Suppressor macrophage (primary cell): ENCODE results near the gene PML.
A peak's percentile ranks its signal among the peaks of the same experiment; 100 is the strongest.
"Not testable (repeated sequence)": the region's sequence is repeated elsewhere in the genome, so short reads cannot be mapped to it uniquely, and the experiment has no call there.

ENCODE experiments used
- DNase-seq, 4 experiments: peaks; one replicate each; pipeline ENCODE4 v3.0.0-alpha.2; 2020 to 2022

PML gene

DNA sequence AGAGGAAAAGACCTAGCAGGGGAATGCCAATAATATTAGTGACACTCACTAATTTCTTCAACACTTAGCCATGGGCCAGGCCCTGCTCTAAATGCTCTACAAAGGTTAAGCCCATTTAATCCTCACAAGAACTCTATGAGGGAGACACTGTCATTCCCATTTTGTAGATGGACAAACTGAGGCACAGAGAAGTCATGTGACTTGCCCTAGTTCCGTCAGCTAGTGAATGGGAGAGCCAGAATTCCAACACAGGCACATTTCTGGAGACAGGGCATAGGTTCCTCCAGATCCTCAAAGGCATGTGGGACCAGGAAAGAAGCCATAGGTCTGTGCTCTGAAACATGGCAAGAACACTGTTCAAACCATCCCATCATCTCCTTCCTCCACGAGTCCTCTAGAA lies 36.7 kb upstream of the PML start:
- no peak for DNase-seq

DNA sequence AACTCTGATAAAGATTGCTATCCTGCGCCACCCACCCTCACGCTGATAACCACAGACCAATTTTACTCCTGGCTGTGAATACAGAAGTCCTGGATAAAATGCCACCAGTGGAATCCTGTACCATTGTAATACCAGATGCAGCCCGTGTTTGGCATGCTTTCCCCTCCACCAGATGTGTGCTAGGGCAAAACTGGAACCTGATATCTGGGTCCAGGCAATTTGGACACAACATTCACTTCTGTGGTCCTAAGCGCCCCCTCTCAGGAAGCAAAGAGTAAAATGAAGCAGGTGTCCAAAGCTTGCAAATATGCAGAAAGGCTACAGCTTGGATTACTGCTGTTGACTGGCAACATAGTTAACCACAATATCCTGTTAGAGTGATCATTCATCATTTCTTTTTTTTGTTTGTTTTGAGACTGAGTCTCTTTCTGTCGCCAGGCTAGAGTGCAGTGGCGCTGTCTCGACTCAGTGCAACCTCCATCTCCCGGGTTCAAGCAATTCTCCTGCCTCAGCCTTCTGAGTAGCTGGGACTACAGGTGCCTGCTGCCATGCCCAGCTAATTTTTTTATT lies 35.4 kb upstream of the PML start:
- DNase-seq: no peak

DNA sequence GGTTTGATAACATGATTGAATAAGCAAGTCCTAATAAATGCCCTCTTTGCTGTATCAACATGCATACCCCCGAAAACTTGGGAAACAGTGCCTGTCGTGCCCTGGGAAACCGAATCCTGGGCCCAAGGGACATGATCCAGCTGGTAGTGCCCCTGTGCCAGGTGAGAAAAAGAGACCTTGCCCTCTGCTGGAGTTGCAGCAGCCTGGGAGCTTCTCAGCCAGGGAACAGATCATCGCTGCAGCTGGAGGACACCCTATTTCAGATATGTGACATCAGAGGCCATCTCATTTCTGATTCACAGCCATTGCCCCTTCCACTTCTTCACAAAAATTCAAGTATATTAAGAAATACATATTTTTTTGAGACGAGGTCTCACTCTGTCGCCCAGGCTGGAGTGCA lies 34.7 kb upstream of the PML start:
- DNase-seq: no peak

DNA sequence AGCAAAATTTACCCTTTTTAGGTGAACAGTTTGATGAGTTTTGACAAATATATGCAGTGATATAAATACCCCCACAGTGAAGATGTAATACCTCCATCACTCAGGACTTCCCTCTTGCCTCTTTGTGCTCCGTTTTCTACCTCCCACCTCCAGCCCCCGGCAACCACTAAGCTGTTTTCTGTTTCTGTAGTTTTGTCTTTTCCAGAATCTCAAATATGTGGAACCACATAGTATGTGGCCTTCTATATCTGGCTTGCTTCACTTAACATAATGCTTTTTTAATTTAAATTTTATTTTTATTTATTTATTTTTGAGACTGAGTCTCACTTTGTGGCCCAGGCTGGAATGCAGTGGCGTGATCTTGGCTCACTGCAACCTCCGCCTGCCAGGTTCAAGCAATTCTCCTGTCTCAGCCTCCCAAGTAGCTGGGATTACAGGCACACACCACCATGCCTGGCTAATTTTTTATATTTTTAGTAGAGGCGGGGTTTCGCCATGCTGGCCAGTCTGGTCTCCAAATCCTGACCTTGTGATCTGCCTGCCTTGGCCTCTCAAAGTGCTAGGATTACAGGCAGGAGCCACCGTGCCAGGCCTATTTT lies 33.9 kb upstream of the PML start:
- not testable (repeated sequence) for DNase-seq

DNA sequence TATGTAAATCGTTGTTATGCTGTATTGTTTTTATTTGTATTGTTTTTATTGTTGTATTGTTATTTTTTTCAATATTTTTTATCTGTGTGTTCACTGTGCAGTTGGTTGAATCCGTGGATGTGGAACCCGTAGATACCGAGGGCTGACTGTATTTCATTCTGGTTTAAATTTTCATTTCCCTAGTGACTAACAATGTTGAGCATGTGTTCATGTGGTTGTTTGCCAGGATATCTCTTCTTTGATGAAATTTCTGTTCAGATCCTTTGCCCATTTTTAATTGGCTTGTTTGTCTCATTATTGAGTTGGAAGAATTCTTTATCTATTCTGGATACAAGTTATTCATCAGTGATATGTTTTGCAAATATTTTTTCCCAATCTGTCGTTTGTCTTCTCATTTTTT lies 32.1 kb upstream of the PML start:
- no peak for DNase-seq

DNA sequence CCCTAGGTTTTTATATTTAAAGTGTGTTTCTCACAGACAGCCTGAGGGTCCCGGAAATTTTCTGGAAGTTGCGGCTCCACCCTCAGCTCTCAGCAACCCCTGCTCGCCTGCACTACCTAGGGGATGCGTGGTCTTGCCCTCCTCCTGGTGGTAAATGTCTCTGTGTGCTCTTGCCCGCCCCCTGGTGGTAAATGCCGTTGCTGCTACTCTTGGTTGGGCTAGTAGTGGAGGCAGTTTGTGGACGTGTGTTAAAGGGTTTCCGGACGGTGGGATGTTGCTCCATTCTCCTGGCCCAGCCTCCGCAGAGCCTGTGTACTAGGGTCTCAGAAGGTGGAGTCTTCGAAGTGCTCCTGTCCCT lies 29.8 kb upstream of the PML start:
- DNase-seq: peak; percentile 79 to 92 (median 88)

DNA sequence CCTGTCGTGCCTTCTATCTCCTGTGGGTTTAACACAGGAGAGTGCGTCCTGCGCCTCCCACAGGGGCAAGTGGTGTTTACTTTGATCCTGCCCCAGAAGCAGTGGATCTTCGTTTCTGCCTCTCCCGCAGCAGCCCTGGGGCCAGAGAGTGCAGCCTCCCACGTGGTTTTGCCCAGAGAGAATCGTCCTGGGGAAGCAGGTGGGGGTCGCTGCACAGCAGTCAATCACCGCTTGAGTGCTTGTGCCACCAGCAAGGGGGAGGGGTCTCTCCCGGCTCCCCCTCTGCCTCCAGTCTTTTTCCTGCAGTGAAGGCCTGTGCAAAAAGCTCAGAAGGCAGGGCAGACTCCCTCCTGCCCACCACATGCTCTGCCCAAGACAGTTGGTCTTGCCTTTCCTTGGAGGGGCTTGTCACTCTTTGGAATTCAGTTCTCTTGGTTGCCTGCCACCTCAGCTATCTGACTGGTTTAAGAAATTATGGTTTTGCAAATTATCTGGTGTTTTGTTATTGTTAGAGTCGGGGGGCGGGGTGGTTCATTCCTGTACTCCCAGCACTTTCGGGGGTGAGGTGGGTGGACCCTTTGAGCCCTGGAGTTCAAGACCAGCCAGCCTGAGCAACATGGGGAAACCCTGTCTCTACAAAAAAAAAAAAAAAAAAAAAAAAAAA lies 29.3 kb upstream of the PML start:
- no peak for DNase-seq

DNA sequence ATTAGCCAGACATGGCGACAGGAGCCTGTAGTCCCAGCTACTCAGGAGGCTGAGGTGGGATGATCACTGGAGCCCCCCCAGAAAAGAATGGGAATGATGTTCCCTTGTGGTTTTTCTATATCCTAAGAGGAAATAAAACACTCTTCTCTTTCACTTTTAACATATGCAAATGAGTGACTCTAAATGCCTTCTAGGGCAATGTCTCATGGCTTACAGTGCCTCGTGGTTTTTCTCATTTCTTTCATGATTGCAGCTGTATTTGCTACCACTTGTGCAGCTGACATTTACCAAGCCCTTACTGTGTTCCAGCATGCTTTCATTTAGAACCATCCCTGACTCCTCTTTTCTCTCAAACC lies 28.8 kb upstream of the PML start:
- DNase-seq: peak in 3 of 4 experiments; percentile 33 to 55 (median 50)

DNA sequence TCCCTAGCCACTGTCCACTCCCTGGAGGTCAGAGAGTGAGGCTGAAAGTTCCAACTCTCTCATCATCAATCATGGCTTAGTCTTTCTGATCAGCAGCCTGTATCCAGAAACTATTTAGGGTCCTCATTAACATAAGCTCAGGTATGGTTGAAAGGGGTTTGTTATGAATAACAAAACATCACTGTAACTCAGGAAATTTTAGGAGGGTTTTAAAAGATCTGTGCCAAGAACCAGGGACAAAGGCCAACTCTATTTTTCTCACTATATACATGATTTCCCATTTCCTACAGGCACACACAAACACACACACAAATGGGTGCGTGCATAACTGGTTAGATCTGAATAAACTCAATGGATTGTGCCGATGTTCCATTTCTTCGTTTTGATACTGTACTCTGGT lies 26.1 kb upstream of the PML start:
- DNase-seq: no peak

DNA sequence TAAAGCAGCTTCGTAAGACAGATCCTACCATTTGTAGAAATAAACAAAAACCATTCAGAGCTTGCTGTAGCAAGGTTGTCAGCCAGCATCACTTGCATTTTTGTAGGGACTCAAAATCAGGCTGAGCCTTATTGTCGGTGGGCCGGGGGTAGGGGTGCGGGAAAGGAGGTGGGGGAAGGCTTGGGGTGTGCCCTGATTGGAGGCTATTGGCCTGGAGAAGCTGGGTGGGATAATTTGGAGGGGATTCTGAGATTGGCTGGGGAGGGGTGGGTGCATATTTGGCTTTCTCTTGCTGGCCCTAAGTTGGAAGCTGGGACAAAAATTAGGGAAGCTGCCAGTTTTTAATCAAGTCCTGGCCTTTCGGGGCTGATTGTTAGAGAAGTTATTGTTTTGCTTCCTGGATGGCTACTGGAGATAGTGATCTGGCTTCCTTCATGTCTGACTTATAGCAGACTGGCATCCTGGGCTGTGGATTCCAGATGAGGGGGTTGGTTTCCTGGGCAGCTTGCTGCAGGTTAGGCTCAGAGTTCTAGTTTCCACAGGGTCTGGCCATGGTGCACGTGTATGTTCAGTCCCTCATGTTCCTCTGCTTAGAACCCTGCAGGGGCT lies 25.3 kb upstream of the PML start:
- no peak for DNase-seq

DNA sequence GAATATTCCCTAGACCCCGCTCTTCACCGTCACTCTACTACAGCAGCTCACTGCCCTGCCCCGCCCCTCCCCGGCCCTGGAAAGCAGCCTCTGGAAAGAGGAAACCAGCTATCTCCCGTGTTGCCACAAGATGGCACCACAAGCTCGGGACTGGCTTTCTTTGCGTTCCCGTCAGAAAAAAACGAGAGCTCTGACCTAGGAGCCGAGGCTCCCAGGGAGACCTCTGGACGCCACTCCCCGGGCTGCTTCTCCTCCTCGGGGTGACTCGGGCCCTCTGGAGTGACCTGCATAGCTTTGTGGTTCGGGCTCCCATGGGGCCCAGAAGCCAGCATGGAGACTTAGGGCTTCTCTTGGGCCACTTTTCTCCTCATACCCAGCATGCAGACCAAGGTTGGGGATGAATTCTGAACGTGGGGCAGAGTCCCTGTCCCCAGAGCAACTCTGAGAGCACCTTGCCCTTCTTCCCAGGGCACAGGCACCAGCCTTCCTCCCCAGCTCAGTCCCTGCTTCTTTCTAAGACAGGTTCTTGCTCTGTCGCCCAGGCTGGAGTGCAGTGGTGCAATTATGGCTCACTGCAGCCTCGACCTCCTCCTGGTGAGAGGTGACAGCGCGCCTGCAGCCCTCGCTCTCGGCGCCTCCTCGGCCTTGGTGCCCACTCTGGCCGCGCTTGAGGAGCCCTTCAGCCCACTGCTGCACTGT lies 21.4 kb upstream of the PML start:
- DNase-seq: peak; percentile 86 to 93 (median 88)

DNA sequence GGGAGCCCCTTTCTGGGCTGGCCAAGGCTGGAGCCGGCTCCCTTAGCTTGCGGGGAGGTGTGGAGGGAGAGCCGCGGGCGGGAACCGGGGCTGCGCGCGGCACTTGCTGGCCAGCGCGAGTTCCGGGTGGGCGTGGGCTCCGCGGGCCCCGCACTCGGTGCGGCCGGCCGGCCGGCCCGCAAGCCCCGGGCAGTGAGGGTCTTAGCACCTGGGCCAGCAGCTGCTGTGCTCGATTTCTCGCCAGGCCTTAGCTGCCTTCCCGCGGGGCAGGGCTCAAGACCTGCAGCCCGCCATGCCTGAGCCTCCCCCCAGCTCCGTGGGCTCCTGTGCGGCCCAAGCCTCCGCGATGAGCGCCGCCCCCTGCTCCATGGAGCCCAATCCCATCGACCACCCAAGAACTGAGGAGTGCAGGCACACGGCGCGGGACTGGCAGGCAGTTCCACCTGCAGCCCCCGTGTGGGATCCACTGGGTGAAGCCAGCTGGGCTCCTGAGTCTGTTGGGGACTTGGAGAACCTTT lies 20.8 kb upstream of the PML start:
- DNase-seq: not testable (repeated sequence)

DNA sequence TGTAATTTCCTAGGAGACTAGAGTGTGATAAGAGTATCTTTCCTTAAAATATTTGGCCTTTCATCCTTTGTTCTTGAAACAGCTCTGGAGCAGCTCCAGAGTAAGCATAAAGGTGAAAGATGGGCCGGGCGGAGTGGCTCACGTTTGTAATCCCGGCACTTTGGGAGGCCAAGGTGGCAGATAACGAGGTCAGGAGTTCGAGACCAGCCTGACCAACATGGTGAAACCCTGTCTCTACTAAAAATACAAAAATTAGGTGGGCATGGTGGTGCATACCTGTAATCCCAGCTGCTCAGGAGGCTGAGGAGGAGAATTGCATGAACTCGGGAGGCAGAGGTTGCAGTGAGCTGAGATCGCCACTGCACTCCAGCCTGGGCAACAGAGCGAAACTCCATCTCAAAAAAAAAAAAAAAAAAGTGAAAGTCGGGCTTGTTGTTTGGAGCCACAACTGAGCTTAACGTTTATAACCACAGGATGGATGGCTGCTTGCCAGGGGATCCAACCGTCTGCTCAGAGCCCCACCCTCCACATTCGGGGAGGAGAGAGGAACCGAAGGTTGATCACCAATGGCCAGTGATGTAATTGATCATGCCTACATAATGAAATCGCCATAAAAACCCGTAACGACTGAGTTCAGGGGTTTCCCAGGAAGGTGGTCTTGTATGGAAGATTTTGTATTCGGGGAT lies 18.9 kb upstream of the PML start:
- peak in 2 of 4 experiments; percentile 40 to 44 for DNase-seq

DNA sequence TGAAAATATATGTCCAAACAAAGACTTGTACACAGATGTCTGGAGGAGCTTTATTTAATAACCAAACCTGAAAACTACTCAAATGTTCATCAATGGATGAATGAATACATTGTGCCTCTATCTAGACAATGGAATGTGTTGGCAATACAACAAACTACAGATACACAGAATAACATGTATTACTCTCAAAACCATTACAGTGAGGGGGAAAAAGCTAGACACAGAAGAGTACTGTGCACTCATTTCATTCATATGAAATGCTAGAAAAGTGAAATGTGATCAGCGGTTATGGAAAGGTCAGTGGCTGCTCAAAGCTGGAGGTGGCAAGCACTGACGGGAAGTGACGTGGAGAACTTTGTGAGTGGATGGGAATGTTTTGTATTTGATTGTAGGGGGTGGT lies 15.6 kb upstream of the PML start:
- DNase-seq: no peak

DNA sequence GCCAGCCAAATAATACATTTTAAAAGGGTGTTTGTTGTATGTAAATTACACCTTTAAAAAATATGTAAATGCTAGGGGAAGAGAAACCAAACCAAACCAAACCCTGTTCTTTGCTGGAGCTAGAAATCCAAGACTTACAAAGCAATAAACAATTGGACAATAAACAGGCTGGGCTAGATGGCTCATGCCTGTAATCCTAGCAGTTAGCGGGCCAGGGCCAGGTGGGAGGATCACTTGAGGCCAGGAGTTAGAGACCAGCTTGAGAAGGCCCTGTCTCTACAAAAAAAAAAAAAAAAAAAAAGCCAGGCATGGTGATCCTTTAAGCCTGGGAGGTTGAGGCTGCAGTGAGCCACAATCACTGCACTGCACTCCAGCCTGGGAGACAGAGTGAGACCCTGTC lies 14.9 kb upstream of the PML start:
- DNase-seq: no peak

DNA sequence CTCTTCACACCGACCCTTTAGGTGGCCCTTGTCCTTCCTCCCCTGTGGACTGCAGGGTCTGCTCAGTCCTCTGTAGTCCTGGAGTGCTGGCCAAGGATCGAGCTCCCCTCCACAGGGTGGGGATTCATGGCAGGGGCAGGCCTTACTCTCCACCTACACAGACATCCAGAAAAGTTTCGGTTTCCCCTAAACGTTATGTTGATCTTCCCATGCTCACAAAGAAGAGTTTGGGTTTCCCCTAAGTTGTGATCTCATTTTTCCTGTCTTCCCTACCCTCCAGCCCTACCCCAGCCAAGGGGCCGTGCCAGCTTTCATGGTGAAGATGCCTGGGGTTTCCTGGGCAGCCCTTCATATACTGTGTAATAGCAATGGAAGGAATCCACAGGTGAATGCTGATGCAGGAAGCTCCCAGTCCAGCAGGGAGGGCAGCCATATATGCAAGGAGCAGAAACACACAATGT lies 12.7 kb upstream of the PML start:
- no peak for DNase-seq

DNA sequence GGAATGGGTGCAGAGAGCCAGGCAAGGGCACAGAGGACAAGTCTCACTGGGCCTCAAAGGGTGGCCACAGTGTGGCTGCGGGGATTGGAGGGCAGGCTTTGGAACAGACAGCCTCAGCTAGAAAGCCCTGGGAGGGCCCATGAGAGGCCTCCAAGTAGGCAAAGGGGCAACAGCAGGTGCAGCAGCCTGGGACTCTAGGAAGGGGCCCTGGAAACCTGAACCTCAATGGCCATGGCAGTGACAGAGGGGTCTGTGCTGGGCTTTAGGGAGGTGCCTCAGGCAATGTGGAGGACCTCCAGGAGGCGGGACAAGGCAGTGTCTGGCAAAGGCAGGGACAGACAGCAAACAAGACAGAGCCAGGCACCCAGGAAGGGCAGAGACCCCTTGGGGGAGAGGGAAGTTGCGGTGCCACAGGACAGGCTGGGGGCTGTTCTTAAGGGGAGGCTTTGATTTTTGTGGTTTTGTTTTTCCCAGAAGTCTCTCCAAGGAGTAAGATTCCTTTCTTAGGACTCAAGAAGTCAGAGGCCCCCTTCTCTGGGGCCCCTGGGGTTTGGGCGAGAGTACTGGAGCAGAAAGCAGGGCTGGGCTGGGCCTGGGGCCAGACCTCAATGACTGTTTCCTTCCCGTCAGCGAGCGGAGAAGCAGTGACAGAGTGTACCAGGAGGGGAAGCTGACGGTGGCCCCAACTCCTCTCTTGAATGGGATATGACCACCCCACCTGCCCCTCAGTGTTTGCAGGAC lies 12.1 kb upstream of the PML start:
- peak; percentile 26 to 61 (median 38) for DNase-seq

DNA sequence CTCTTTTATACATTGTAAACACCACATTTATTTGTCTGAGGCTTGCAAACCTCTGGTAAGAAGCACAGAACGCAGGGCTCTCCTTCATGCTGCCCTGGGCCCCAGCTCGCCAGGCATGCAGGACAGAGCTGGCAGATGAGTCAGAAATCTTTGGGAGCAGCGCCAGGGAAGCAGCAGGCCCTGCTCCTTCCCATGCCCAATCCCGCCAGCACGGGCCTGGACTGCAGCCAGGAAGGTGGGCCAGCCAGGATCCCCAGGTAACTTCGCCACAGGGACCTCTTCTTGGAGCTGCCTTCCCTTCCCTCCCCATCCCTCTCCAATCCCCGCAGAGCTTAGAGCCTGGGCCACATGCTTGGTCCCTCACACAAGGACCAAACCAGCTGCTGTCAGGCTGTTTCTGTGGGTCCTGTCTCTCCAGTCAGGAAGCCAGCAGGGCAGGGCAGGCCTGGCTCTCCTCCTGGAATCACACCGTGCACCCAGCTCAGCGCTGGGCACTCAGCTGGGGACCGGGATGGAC lies 11.2 kb upstream of the PML start:
- DNase-seq: no peak

DNA sequence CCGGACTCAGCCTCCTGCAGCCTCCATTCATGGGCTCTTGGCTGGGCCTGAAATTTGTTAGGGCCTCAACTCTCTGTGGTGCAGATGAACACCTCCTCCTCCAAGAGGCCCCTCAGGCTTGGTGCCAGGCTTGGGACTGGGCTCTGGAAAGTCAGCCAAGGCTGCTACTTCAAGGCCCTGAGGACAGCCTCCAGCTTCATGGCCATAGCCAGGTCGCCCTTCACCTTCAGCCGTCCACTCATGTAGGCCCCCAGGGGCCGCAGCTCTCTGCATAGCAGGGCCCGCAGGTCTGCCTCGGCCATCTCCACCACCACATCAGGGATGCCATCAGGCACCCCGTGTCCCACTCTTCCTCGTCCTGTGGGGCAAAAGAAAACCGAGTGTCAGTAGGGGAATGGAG lies 10.7 kb upstream of the PML start:
- DNase-seq: no peak

DNA sequence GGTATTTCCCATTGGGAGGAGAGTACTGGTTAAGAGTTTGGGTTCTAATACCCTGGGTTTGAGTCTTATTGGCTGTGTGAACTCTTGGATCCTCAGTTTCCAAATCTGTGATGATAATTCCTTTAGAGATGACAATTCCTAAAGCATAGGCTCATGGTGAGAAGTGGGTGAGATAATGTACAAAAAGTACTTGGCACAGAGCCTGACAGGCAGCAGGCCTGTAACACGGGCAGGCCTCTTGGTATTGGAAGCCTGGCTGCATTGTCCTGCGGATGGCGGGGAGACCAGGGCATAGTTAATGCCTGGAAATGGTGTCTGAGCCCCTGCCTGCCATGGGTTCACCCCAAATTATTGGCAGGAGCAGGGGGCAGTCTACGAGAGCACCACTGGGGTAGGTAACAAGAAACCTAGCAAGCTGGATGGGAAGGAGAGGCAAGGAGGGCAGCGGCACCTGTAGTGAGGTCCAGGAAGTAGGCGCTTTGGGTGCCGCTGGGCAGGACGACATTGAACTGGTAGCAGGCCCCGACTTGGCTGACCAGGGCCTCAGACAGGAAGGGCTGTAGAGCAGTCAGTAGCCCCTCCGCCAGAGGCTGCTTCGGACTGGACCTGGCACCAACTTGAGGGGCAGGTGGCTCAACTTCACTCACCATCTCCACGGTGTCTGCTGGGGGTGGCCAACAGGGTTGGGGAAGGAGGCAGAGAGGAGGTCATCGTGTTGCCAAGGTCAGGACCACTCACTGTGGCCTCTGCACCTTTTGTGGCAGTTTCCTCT lies 10.1 kb upstream of the PML start:
- no peak for DNase-seq
